Parathyroid adenoma (tissue), 2 donors: ENCODE measurements around the gene SHC3.

Source experiments
- H2AFZ ChIP-seq: fragments of 300-600 bp; sonication (generic); one replicate; pipeline ENCODE4 v1.7.0; 2017; ENCODE audit warnings: antibody characterized with exemption, mild to moderate bottlenecking
- H3K27ac ChIP-seq: fragments of 300-600 bp; sonication (generic); one replicate; pipeline ENCODE4 v1.7.0; 2017
- H3K27me3 ChIP-seq: fragments of 300-600 bp; sonication (generic); one replicate; pipeline ENCODE4 v1.7.0; 2017; ENCODE audit warnings: low read length; ENCODE audit not compliant: control insufficient read depth, insufficient read depth
- H3K36me3 ChIP-seq: fragments of 300-600 bp; sonication (generic); one replicate; pipeline ENCODE4 v1.7.0; 2017; ENCODE audit warnings: low read length; ENCODE audit not compliant: control insufficient read depth, insufficient read depth
- H3K4me1 ChIP-seq: fragments of 300-600 bp; sonication (generic); one replicate; pipeline ENCODE4 v1.7.0; 2017; ENCODE audit warnings: control low read depth
- H3K4me2 ChIP-seq: fragments of 300-600 bp; sonication (generic); one replicate; pipeline ENCODE4 v1.7.0; 2017; ENCODE audit warnings: low read length
- H3K4me3 ChIP-seq: fragments of 300-600 bp; sonication (generic); one replicate; pipeline ENCODE4 v1.7.0; 2017; ENCODE audit warnings: low read depth, low read length
- H3K79me2 ChIP-seq: fragments of 300-600 bp; sonication (generic); one replicate; pipeline ENCODE4 v1.7.0; 2017; ENCODE audit warnings: control low read depth
- H3K9ac ChIP-seq: fragments of 300-600 bp; sonication (generic); one replicate; pipeline ENCODE4 v1.7.0; 2017; ENCODE audit warnings: mild to moderate bottlenecking
- H3K9me3 ChIP-seq: fragments of 300-600 bp; sonication (generic); one replicate; pipeline ENCODE4 v1.7.0; 2017; ENCODE audit warnings: low read length; ENCODE audit not compliant: control insufficient read depth
- TF ChIP-seq, protein P1 (sequence below): fragments of 300-600 bp; sonication (generic); IDR thresholded peaks from one replicate; pipeline ENCODE4 v1.7.0; 2017; ENCODE audit warnings: antibody characterized with exemption, mild to moderate bottlenecking
- donor health status: primary hyperparathyroidism.

The SHC3 gene

DNA sequence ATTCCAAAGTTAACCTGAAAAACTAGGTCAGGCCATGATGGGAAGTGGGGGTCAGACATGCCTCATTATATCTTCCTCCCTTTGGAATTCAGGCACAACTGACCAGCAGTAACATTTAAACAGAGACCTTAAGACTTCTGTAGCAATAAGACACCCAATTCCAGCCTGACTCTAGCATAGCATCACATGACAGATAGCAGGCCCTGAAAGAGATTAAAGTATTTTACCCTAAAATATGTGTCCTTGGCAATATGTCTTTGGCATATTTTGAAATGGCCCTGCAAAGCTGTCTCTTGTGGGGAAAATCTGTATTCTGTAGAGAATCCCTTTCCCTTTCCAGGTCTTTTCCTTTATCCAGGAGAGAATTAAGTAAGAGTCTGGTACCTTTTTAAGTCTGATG lies 153.1 kb downstream of the SHC3 start:
- Histone ChIP-seq H3K4me3 (no peak overlapping the region), H3K4me2 (no peak overlapping the region), H3K27ac (no peak overlapping the region), H3K4me1 (no peaks in the 10 kb centered on the region), H3K36me3 (no peaks in the 10 kb centered on the region), H3K9me3 (no peaks in the 10 kb centered on the region), H3K79me2 (no peaks in the 10 kb centered on the region), H2AFZ (no peak overlapping the region), H3K9ac (no peak overlapping the region), H3K27me3 (no peaks in the 10 kb centered on the region)
- TF ChIP-seq, protein P1, sequence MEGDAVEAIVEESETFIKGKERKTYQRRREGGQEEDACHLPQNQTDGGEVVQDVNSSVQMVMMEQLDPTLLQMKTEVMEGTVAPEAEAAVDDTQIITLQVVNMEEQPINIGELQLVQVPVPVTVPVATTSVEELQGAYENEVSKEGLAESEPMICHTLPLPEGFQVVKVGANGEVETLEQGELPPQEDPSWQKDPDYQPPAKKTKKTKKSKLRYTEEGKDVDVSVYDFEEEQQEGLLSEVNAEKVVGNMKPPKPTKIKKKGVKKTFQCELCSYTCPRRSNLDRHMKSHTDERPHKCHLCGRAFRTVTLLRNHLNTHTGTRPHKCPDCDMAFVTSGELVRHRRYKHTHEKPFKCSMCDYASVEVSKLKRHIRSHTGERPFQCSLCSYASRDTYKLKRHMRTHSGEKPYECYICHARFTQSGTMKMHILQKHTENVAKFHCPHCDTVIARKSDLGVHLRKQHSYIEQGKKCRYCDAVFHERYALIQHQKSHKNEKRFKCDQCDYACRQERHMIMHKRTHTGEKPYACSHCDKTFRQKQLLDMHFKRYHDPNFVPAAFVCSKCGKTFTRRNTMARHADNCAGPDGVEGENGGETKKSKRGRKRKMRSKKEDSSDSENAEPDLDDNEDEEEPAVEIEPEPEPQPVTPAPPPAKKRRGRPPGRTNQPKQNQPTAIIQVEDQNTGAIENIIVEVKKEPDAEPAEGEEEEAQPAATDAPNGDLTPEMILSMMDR, result no peak

DNA sequence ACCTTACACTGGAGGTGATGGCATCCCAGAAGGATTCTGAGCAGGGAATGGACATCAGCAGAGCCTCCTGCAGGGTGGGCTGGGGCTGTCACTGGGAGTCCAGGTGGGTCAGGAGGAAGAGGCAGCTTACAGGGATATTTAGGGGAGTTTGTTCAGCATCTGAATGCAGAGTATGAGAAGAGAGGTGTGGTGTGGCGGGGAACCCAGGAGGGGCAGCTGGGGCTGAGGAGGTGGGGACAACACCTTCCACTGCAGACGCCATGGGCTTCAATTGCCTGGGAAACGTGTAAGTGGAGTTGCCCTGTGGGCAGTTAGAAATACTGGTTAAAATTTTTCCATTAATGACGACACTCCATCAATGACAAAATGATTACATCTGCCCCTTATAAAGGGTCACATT lies 153.9 kb downstream of the SHC3 start:
- H3K4me2 ChIP-seq, result no peak overlapping the region
- no peaks in the 10 kb centered on the region for H3K9me3 ChIP-seq
- H3K9ac ChIP-seq, result no peak overlapping the region
- H3K27ac ChIP-seq, result no peak overlapping the region
- H3K27me3 ChIP-seq, result no peaks in the 10 kb centered on the region
- TF ChIP-seq, protein P1, result no peak
- no peaks in the 10 kb centered on the region for H3K4me1 ChIP-seq
- H3K36me3 ChIP-seq, result no peaks in the 10 kb centered on the region
- H2AFZ ChIP-seq, result no peak overlapping the region
- H3K4me3 ChIP-seq, result no peak overlapping the region
- H3K79me2 ChIP-seq, result no peaks in the 10 kb centered on the region

DNA sequence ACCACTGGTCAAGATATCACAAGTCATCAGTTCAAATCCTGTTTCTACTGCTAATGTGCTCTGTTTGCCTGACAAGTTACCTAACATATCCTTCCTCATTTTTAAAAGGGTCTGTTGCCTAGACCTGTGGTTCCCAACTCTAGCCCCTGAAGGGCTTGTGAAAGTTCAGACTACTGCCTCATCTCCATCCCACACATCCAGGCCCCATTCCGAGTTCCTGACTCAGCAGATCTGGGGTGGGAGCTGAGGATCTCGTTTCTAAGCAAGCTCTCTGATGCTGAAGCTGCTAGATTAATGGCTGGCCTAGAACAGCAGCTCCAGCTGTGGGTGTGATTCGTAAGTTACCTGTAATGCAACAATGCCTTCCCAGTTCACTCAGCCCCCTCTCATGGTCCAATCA lies 154.9 kb downstream of the SHC3 start:
- no peaks in the 10 kb centered on the region for H3K9me3 ChIP-seq
- H3K79me2 ChIP-seq, result no peaks in the 10 kb centered on the region
- H3K4me2 ChIP-seq, result no peak overlapping the region
- no peak overlapping the region for H3K27ac ChIP-seq
- no peaks in the 10 kb centered on the region for H3K36me3 ChIP-seq
- no peak overlapping the region for H2AFZ ChIP-seq
- TF ChIP-seq, protein P1, result no peak
- H3K9ac ChIP-seq, result no peak overlapping the region
- H3K4me3 ChIP-seq, result no peak overlapping the region
- H3K4me1 ChIP-seq, result no peaks in the 10 kb centered on the region
- no peaks in the 10 kb centered on the region for H3K27me3 ChIP-seq

DNA sequence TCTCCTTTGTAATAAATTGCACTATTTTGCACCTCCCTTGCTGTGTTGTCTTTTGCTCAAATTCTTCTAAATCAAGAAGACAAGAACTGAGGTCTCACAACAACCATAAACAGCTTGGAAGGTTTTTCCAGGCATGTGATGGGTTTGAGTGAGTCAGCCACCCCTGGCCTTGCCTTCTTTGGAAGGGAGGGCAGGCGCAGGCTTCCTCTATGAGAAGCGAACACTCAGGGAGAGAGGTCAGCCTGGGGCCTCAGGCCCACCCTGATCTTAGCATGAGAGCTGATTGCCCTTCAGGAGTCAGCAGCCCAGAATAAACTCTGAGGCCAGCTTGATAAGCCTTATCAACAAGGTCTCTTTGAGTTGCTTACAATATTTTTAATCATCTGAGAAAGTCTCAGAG lies 155.7 kb downstream of the SHC3 start:
- Histone ChIP-seq H3K4me2 (no peak overlapping the region), H3K27ac (no peak overlapping the region)

More for the DNA sequence above, 155.7 kb downstream of the SHC3 start:
- H3K9ac ChIP-seq, result no peak overlapping the region
- TF ChIP-seq, protein P1, result no peak
- H2AFZ ChIP-seq, result no peak overlapping the region
- H3K36me3 ChIP-seq, result no peaks in the 10 kb centered on the region
- H3K4me3 ChIP-seq, result no peak overlapping the region
- H3K4me1 ChIP-seq, result no peaks in the 10 kb centered on the region
- no peaks in the 10 kb centered on the region for H3K79me2 ChIP-seq
- no peaks in the 10 kb centered on the region for H3K27me3 ChIP-seq
- no peaks in the 10 kb centered on the region for H3K9me3 ChIP-seq
